GM08714 (cell line): ENCODE data around the gene NFASC.

Experiments
- H3K4me3 ChIP-seq: fragments of 200-500 bp; sonication (Bioruptor generic); 2 replicates; pipeline ENCODE4 v1.5.1; 2014; ENCODE audit warnings: mild to moderate bottlenecking, low read length, inconsistent platforms
- ZNF274 ChIP-seq: IDR thresholded peaks from 2 replicates; pipeline ENCODE4 v1.6.1; 2012; ENCODE audit warnings: mild to moderate bottlenecking, low read depth, low read length

The NFASC gene

DNA sequence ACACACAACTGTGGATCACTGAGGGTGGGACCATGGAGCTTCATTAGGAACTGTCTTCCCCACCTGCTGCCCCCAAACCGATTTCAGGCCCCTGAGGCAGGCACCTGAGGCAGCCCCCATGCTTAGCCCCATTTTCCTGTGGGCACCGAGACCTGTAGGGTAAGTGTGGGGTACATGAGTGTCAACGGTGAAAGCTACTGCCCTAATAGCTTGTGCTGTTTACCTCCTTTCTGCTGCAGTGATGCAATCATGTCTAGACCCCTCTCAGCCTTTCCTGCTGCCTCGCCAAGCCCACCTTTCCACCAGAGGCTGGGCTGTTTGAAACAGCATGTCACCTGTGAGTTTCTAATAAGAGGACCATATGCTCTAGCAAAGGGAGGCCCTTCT lies 53.0 kb downstream of the NFASC start:
- no peak overlapping the region for H3K4me3 ChIP-seq
- TF ChIP-seq ZNF274: no peak

DNA sequence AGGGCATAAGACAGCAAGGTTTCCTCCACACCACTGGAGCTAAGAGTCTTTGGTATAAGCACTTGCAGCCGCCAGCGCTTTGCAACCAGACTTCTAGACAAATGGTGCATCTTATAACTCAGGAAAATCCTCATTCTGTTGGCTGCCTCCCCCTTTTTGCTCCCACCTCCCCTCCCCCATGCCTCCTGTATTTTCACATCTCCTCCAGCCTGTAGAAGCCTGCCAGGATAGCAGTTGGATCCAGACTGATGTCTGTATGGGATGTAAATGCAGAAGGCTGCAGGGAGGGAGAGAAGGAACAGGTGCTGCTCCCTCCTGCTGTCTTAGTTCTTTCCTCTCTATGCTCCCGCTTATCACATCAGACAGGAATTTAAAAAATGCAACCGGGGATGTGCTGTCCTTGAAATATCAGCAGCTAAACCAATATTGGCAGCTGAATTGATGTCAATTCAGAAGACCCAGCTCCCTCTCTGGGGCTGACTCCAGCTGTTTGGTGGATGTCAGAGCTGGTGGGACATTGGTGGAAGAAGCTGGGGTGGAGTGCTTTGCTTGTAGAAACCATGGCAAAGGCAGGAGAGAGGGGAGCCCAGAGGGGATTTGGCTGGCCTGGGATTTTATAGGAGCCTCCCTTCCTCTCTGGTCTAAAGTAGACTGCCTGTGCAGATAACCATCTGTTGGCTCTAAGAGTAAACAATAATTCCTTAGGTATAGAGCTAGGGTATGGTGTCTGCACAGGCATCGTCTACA lies 53.5 kb downstream of the NFASC start:
- TF ChIP-seq ZNF274: no peak
- H3K4me3 ChIP-seq: no peak overlapping the region

DNA sequence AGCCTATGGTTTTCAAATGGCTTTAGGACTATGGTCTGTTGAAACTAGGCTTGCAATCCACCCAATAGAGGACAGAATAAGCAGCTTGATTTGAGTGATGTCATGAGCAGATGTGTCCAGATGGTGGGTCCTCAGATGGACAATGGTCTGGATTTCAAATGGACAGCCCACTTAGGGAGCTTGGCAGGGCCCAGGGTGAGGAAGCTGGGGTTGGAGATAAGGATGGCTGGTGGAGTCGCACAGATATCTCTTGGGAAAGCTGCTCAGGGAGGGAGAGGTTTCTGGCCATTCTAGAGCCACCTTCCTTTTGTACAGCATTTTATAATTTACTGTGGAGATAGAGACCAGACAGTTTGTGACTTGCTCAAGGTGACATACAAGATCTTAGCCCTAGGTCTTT lies 55.0 kb downstream of the NFASC start:
- no peak for TF ChIP-seq ZNF274
- H3K4me3 ChIP-seq: no peak overlapping the region

DNA sequence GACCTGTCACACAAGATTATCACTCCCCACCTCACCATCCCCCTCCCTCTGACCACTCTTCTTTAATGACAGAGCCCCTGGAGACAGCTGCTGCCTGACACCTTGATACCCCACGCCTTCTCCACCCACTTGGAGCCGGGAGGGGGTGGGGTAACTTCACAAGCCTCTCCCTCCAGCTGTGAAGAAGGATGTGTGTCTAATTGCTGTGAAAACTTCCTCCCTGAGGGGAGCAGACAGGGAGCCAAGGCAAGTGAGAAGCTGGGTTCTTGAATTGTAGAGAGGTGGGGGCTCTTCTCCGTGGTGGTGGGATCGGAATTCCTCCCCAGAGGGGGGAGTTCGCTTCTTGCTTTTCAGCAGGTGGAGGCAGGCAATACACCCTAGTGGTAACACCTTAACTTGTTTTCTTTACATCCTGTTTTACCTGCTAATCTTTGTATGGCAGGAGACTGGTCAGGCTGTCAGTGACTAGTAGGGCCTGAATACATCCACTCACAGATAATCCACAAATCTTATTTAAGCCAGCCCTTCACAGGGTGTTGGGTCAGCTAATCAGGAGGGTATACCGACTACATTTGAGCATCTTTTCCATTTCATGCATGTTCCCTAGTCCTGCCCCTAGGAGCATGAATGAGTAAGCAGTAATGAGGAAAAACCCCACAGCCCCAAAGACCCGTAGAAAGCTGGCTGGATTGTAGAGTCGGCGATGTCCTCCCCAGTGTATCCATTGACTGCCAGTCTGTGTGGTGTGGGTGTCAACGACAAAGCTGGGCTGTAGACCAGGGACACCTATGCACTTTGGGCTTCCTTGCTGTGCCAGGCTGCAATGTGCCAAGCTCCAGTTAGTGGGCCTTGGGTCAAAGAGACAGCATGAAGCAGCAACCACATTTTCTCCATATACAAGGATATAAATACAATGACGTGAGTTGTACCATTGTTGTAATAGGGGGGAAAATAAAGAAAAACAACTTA lies 57.3 kb downstream of the NFASC start:
- H3K4me3 ChIP-seq: no peak overlapping the region
- no peak for TF ChIP-seq ZNF274

DNA sequence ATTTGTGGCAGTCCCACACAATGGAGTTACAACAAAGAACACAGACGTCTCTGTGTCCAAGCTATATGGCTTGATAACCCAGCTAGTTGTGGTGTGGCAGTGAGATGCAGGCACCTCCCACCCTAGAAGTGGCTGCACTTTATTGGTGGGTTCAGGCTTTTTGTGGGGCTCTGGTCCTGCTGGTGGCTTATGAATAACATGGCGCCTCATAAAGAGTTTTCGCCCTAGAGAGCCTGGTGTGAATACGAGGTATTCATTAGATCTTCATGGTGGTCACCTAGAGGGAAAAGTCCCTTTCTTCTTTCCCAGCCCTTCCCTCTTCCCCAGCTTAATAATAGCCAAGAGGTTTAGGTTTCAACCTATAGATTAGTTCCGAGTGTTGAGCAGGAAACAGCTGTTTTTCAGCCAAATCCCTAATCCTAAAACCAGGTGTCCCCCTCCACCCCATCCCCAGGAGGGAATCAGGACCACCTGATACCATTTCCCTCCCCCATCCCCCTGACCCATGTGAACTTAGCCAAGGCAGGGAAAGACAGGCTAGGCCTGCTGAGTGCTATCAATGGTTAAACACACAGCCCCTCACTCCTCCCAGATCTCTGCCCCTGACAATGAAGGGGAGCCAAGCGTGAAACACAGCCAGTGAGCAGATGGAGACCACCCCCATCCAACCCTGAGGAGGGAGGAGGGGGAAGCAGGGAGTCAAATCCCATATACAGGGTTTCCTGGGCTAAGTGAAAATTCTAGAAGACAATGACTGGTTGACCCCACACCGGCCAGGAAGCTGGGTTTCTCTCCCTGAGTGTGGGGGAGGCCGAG lies 58.2 kb downstream of the NFASC start:
- no peak overlapping the region for H3K4me3 ChIP-seq
- no peak for TF ChIP-seq ZNF274

DNA sequence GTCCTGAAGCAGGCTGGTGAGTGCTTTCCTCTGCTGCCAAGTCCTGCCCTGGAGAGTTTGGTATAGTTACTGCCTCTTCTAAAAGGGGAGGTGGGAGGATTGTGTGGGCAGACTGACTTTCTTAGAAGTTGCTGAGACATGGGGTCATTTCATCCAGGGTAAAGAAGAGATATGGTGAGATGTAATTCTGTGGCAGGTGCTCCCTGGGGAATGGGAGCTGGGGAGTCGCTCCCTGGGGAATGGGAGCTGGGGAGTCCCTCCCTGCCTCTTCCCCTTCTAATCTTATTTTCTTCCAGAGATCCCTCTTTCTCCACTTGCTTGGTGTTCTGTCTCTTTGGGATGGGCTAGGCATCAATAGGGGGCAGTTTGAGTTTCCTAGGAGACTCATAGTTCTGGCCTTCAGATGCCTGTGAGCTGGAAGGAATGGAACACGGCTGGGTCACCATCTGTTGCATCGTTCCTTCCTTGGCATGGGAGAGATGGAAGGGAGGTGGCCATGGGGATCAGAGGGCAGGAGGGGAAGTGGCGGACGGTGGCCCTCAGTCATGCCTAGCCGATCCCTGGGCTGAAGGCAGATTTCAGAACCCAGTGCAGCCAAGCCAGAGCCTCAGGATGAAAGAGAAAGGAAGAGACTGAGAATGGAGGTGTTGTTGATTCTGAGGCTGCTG lies 59.0 kb downstream of the NFASC start:
- TF ChIP-seq ZNF274: no peak
- H3K4me3 ChIP-seq: no peak overlapping the region

DNA sequence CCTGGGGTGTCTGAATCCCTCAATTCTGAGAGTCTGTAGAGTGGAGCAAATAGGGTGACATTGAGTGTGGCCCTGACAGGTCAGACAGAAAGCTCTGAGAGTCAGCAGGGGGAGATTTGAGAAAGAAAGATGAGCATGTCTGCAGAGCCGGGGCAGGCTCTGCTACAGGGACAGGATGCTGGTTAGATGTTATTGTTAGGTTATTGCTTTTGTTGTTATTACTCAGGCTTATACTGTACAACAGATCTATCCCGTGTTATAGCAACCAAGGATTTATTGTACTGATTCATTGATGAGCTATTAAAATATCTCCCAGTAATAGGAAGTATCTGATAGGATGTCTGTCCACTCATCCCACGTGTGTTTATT lies 59.5 kb downstream of the NFASC start:
- no peak for TF ChIP-seq ZNF274

DNA sequence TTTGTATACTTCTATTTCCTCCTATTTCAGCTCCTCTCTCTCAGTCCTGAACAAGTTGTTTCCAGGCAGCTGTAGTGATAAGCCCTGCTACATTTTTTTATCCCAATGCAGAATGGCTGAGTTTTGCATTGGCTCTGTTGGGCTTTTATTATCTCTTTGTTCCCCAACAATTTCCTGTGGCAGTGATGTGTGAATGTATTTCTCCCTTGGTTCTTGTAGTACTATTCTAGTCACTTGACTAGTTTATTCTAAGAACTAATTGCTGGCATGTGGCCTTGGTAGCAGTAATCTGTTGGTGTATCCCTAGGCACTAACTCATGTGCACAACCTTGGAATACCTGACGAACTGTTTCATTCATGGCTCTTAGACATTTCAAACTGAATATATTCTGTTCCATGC lies 60.7 kb downstream of the NFASC start:
- no peak for TF ChIP-seq ZNF274
- H3K4me3 ChIP-seq: no peak overlapping the region

More for the DNA sequence above, 59.5 kb downstream of the NFASC start:
- no peak overlapping the region for H3K4me3 ChIP-seq

DNA sequence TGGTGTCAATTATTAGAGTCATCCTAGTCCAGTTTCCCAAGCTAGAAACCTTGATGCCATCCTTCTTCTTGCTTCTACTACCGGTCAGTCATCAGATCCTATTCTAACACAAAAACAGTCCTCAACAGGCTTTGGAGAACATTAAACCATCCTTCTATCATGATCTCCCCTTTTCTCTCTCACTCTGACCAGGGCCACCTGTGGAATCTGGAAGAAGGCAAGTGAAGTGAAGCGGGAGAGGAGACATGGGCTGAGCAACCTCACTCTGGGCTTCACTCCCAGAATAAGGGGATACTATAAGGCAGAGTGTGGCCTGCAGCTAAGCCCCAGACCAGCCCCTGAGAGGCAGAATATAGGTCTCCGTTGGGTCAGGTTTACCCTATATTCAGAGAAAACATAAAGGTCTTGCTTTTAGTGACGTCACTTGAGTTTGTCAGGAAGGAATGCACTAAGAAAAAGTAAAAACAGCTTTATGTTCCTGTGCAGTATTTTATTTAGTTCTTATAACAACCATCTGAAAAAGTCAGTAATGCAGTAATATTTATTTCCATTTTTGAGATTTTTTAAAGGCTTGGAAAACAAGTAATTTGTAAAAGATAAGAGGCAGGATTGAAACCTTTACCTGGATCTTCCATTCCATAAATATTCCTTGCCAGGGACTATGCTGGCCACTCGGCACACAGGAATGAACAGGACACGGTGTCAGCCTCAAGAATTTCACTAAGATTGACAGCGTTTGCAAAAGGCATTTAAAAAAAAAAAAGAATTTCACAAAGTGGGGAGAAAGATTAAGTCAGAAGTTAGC lies 61.3 kb downstream of the NFASC start:
- TF ChIP-seq ZNF274: no peak
- H3K4me3 ChIP-seq: no peak overlapping the region

DNA sequence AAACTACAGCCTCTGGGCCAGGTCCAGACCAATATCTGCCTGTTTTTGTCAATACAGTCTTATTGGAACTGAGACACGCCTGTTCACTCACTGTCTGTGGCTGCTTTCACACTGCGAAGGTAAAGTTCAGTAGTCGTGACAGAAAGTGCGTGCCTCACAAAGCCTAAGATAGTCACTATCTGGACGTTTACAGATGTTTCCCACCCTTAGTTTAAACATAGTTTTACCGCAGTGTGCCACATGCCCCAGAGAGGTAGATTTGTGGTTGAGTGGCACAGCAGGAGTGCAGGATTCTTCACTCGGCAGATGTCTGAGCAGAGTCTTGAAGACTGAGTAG lies 61.9 kb downstream of the NFASC start:
- TF ChIP-seq ZNF274: no peak
- H3K4me3 ChIP-seq: no peak overlapping the region

DNA sequence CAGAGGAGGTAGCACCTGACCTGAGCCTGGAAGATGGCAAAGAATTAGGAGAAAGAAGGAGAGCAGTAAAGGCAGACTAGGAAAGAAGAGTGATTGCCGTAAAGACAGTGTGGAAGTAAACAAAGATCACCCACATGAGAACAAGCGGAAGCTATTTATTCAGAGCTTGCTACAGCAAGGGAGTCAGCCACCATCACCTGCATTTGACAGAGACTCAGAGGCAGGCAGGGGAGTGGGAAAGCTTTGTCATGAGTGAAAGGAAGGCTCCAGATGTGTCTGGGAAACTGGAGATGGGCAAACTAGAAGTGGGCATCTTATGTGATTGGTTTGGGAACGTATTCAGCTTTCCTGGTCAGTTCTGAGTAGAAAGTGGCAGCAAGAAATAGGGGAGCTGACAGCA lies 64.5 kb downstream of the NFASC start:
- TF ChIP-seq ZNF274: no peak
- H3K4me3 ChIP-seq: no peak overlapping the region

DNA sequence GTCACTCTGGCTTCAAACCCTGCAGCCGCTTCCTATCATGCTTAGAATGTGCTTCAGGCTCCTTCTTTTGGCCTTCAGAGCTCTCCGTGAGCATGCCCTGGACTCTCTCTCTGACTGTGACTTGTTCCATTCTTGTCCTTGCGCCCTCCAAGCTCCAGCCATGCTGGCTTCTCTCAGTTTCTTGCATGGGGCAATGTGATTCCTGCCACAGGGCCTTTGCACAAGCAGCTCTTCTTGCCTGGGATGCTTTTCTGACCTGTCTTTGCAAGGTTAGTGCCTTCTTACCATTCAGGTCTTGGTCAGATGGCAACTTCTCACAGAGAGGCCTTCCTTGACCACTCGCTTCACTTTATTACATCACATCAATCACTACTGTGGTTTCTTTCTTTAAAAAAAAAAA lies 66.1 kb downstream of the NFASC start:
- no peak overlapping the region for H3K4me3 ChIP-seq
- no peak for TF ChIP-seq ZNF274

DNA sequence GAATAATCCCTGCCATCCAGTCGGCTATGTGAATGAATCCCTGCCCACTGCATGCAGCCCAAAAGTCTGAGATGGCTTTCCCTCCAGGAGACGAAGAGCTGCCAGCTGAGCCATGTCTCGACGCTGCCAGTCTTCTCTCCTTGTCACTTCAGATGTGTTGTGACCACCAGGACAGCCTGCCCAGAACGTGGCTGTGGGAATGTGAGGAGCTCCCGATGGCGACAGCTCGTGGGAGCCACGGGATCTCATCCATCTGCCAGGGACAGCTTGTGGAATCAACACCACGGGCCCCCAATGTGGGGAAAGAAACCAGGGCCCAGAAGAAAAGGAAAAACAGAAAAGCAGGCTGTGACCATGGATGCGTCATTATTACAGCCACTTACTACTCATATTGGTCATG lies 67.2 kb downstream of the NFASC start:
- no peak for TF ChIP-seq ZNF274
- H3K4me3 ChIP-seq: no peak overlapping the region
